Fibroblast of lung (primary cell): ENCODE data around the gene EXTL2. TPM values are rescaled to one million over a fixed set of nuclear protein-coding genes. Genes with fewer than 3 reads are reported as not detected.

Experiments used
- DNase-seq, 2 donors: peaks; one replicate each; pipeline versions ENCODE4 v3.0.0 to v3.0.0-alpha.2; 2010; ENCODE audit warnings: low read depth in 2 of 2
- H2AFZ ChIP-seq: 2 replicates; pipeline ENCODE4 v1.5.1; 2012; ENCODE audit warnings: low read length, control low read depth, inconsistent platforms
- H3K27ac ChIP-seq: 2 replicates; pipeline ENCODE4 v1.5.1; 2011; ENCODE audit warnings: low read length, control low read depth; ENCODE audit not compliant: insufficient read depth
- H3K27me3 ChIP-seq: 2 replicates; pipeline ENCODE4 v1.5.1; 2011; ENCODE audit warnings: mild to moderate bottlenecking, low read length; ENCODE audit not compliant: control insufficient read depth, insufficient read depth
- H3K36me3 ChIP-seq: 2 replicates; pipeline ENCODE4 v1.5.1; 2011; ENCODE audit warnings: low read length; ENCODE audit not compliant: control insufficient read depth, insufficient read depth
- H3K4me1 ChIP-seq: 2 replicates; pipeline ENCODE4 v1.5.1; 2011; ENCODE audit warnings: low read length; ENCODE audit not compliant: control insufficient read depth, insufficient read depth; ENCODE audit errors: extremely low read depth
- H3K4me2 ChIP-seq: 2 replicates; pipeline ENCODE4 v1.5.1; 2011; ENCODE audit warnings: low read length, control low read depth; ENCODE audit not compliant: insufficient read depth; ENCODE audit errors: extremely low read depth
- H3K4me3 ChIP-seq, 4 experiments: fragments of 200-600 bp in 1 of 4; sonication (generic) in 1 of 4; replicated peaks in 1 of 4; 2 replicates each; pipeline ENCODE4 v1.5.1; 2011 to 2016; ENCODE audit warnings: low read length in 4 of 4, low read depth in 3 of 4, mild to moderate bottlenecking in 3 of 4, control low read depth in 2 of 4, inconsistent platforms in 1 of 4, mixed read lengths in 1 of 4; ENCODE audit not compliant: insufficient read depth in 1 of 4; ENCODE audit errors: control extremely low read depth in 1 of 4
- H3K79me2 ChIP-seq: 2 replicates; pipeline ENCODE4 v1.5.1; 2012; ENCODE audit warnings: mild to moderate bottlenecking, low read length, inconsistent platforms; ENCODE audit not compliant: control insufficient read depth, insufficient read depth
- H3K9ac ChIP-seq: 2 replicates; pipeline ENCODE4 v1.5.1; 2011; ENCODE audit warnings: mild to moderate bottlenecking, low read length, control low read depth; ENCODE audit not compliant: insufficient read depth
- H3K9me3 ChIP-seq: 2 replicates; pipeline ENCODE4 v1.5.1; 2012; ENCODE audit warnings: low read depth, low read length; ENCODE audit not compliant: control insufficient read depth, insufficient read depth
- H4K20me1 ChIP-seq: 2 replicates; pipeline ENCODE4 v1.5.1; 2011; ENCODE audit warnings: low read length; ENCODE audit not compliant: control insufficient read depth, insufficient read depth; ENCODE audit errors: extremely low read depth
- CTCF ChIP-seq, 2 donors: IDR thresholded peaks in 1 of 2; conservative IDR thresholded peaks in 1 of 2; 1 replicate in 1 of 2; 2 replicates in 1 of 2; pipeline ENCODE4 v1.5.1; 2011 to 2012; ENCODE audit warnings: low read length in 2 of 2, control low read depth in 1 of 2, inconsistent platforms in 1 of 2, low read depth in 1 of 2, mild to moderate bottlenecking in 1 of 2
- EZH2 ChIP-seq: IDR thresholded peaks from 2 replicates; pipeline ENCODE4 v1.5.1; 2012; ENCODE audit warnings: low read length, control low read depth, mild to moderate bottlenecking; ENCODE audit errors: missing control alignments
- polyA plus RNA-seq, 2 donors: library from polyadenylated mRNA; depleted of rRNA in 1 of 2; stranded (reverse) in 1 of 2; unstranded in 1 of 2; fragments of >200 nt; gene quantifications; 2 replicates each; pipeline ENCODE4 v1.2.1, GENCODE V29; 2011 to 2012; ENCODE audit warnings: missing spikeins in 1 of 2
- total RNA-seq: library from RNA; depleted of rRNA; stranded (reverse); fragments of >200 nt; gene quantifications from 2 replicates; pipeline ENCODE4 v1.2.1, GENCODE V29; 2014

The EXTL2 gene
- total and polyA plus RNA-seq, 2 donors (not counting 1 experiment from before 2014, with no cell fraction given): 22.1 to 43.7 TPM

GRCh38 chr1:100869996-100870395 is 24.6 kb downstream of the EXTL2 start:
- no peaks in the 10 kb centered on the region for H4K20me1 ChIP-seq
- H3K36me3 ChIP-seq: no peaks in the 10 kb centered on the region
- no peak for DNase-seq
- no peak overlapping the region for H3K27ac ChIP-seq
- H3K79me2 ChIP-seq: no peaks in the 10 kb centered on the region
- no peak overlapping the region for H2AFZ ChIP-seq
- H3K4me1 ChIP-seq: no peaks in the 10 kb centered on the region
- no peak overlapping the region for H3K4me2 ChIP-seq
- no peaks in the 10 kb centered on the region for H3K9me3 ChIP-seq
- no peak overlapping the region for H3K9ac ChIP-seq
- no peaks in the 10 kb centered on the region for H3K27me3 ChIP-seq
- TF ChIP-seq EZH2: no peak
- TF ChIP-seq CTCF (conservative IDR thresholded peaks at IDR 0.05 in 1 of 2, IDR thresholded peaks at IDR 0.05 in 1 of 2; ENCODE audit: low read depth in 1 of 2, low read length in 2 of 2): no peak
- H3K4me3 ChIP-seq: no peak overlapping the region

- no peaks in the 10 kb centered on the region for H3K4me1 ChIP-seq
- no peaks in the 10 kb centered on the region for H3K36me3 ChIP-seq
- H3K79me2 ChIP-seq: no peaks in the 10 kb centered on the region
- H3K27me3 ChIP-seq: no peaks in the 10 kb centered on the region
- no peak overlapping the region for H3K9ac ChIP-seq
- H3K27ac ChIP-seq: no peak overlapping the region
- peak overlapping the region; percentile 75 for H3K4me2 ChIP-seq
- peak; percentile 46 to 74 for DNase-seq
- peak overlapping the region in 2 of 4 experiments; percentile 13 to 41 for H3K4me3 ChIP-seq
- no peaks in the 10 kb centered on the region for H3K9me3 ChIP-seq
- peak overlapping the region; percentile 59 for H2AFZ ChIP-seq
- H4K20me1 ChIP-seq: no peaks in the 10 kb centered on the region
- TF ChIP-seq EZH2 (no peak), CTCF (conservative IDR thresholded peaks at IDR 0.05 in 1 of 2, IDR thresholded peaks at IDR 0.05 in 1 of 2; ENCODE audit: low read depth in 1 of 2, low read length in 2 of 2) (peak; percentile 18 to 44)
These were observed 26.2 kb downstream of the EXTL2 start for GRCh38 chr1:100868364-100868995.

- no peaks in the 10 kb centered on the region for H3K79me2 ChIP-seq
- no peaks in the 10 kb centered on the region for H4K20me1 ChIP-seq
- H3K27me3 ChIP-seq: no peaks in the 10 kb centered on the region
- H2AFZ ChIP-seq: no peak overlapping the region
- no peak overlapping the region for H3K27ac ChIP-seq
- no peak for TF ChIP-seq CTCF (conservative IDR thresholded peaks at IDR 0.05 in 1 of 2, IDR thresholded peaks at IDR 0.05 in 1 of 2; ENCODE audit: low read depth in 1 of 2, low read length in 2 of 2)
- no peak for TF ChIP-seq EZH2
- H3K4me3 ChIP-seq: no peak overlapping the region
- H3K36me3 ChIP-seq: no peaks in the 10 kb centered on the region
- no peaks in the 10 kb centered on the region for H3K9me3 ChIP-seq
- no peak overlapping the region for H3K4me2 ChIP-seq
- H3K9ac ChIP-seq: no peak overlapping the region
- no peaks in the 10 kb centered on the region for H3K4me1 ChIP-seq
- DNase-seq: no peak
These were observed 27.8 kb downstream of the EXTL2 start for GRCh38 chr1:100866901-100867206.
